HEK293 (cell line): ENCODE data around the gene CALML3.

Experiments
- CTCF ChIA-PET: fragments of 350-600 bp; formaldehyde crosslinking; extraction: SDS; loops from one replicate; lab custom pipeline; 2021; ENCODE audit warnings: antibody characterized with exemption; lab: Yijun Ruan, JAX
- POLR2A ChIA-PET: fragments of 300-600 bp; formaldehyde crosslinking; extraction: SDS; loops from one replicate; lab custom pipeline; 2020; ENCODE audit warnings: antibody characterized with exemption, inconsistent platforms; lab: Yijun Ruan, JAX
- H3K27ac ChIP-seq: fragments of 200-500 bp; sonication (Bioruptor generic); 2 replicates; pipeline ENCODE4 v1.5.1; 2014; ENCODE audit warnings: low read depth, low read length, control low read depth, inconsistent platforms; ENCODE audit errors: extremely low read depth
- H3K36me3 ChIP-seq, 2 experiments: fragments of 200-500 bp in 1 of 2; sonication (Bioruptor generic) in 1 of 2; 1 replicate in 1 of 2; 2 replicates in 1 of 2; pipeline ENCODE4 v1.5.1; 2014 to 2017; ENCODE audit warnings: inconsistent platforms in 2 of 2, low read length in 2 of 2; ENCODE audit not compliant: control insufficient read depth in 2 of 2, insufficient read depth in 1 of 2
- H3K4me1 ChIP-seq: fragments of 200-500 bp; sonication (Bioruptor generic); 2 replicates; pipeline ENCODE4 v1.5.1; 2014; ENCODE audit warnings: mild to moderate bottlenecking, low read length, inconsistent platforms; ENCODE audit not compliant: control insufficient read depth, insufficient read depth
- H3K4me3 ChIP-seq: 2 replicates; pipeline ENCODE4 v1.5.1; 2011; ENCODE audit warnings: low read depth, mild to moderate bottlenecking, control low read depth, low read length, moderate library complexity
- H3K9me3 ChIP-seq: fragments of 200-500 bp; sonication (Bioruptor generic); 2 replicates; pipeline ENCODE4 v1.5.1; 2014; ENCODE audit warnings: low read depth, low read length, inconsistent platforms; ENCODE audit not compliant: control insufficient read depth, insufficient read depth
- GFI1B ChIP-seq: fragments of 450-650 bp; formaldehyde crosslinking; IDR thresholded peaks from 2 replicates; pipeline ENCODE4 v1.5.1; 2016; ENCODE audit warnings: missing biosample characterization, missing genetic modification characterization
- GLIS2 ChIP-seq: fragments of 450-650 bp; formaldehyde crosslinking; IDR thresholded peaks from 2 replicates; pipeline ENCODE4 v1.5.1; 2016; ENCODE audit warnings: missing biosample characterization, missing genetic modification characterization
- KLF10 ChIP-seq: fragments of 450-650 bp; IDR thresholded peaks from 2 replicates; pipeline ENCODE4 v1.5.1; 2018; ENCODE audit warnings: missing biosample characterization, mild to moderate bottlenecking, missing genetic modification characterization
- KLF8 ChIP-seq: fragments of 450-650 bp; formaldehyde crosslinking; IDR thresholded peaks from 2 replicates; pipeline ENCODE4 v1.5.1; 2016; ENCODE audit warnings: missing biosample characterization, missing genetic modification characterization
- PBX3 ChIP-seq: sonication (generic); formaldehyde crosslinking; IDR thresholded peaks from 2 replicates; pipeline ENCODE4 v1.8.1; 2022; ENCODE audit warnings: mild to moderate bottlenecking, moderate library complexity, missing genetic modification reagents
- RBAK ChIP-seq: fragments of 450-650 bp; formaldehyde crosslinking; IDR thresholded peaks from 2 replicates; pipeline ENCODE4 v1.5.1; 2016; ENCODE audit warnings: missing biosample characterization, missing genetic modification characterization
- ZEB2 ChIP-seq: fragments of 450-650 bp; formaldehyde crosslinking; IDR thresholded peaks from 2 replicates; pipeline ENCODE4 v1.5.1; 2016; ENCODE audit warnings: missing biosample characterization, missing genetic modification characterization
- ZFP3 ChIP-seq: fragments of 450-650 bp; formaldehyde crosslinking; IDR thresholded peaks from 2 replicates; pipeline ENCODE4 v1.5.1; 2016; ENCODE audit warnings: low read depth, missing biosample characterization, missing genetic modification characterization
- ZNF132 ChIP-seq: fragments of 450-650 bp; formaldehyde crosslinking; IDR thresholded peaks from 2 replicates; pipeline ENCODE4 v1.5.1; 2017; ENCODE audit warnings: missing biosample characterization, missing genetic modification characterization, borderline replicate concordance
- ZNF148 ChIP-seq: fragments of 450-650 bp; formaldehyde crosslinking; IDR thresholded peaks from 2 replicates; pipeline ENCODE4 v1.5.0; 2017; ENCODE audit warnings: missing biosample characterization, missing genetic modification characterization, borderline replicate concordance
- ZNF184 ChIP-seq: fragments of 450-650 bp; IDR thresholded peaks from 2 replicates; pipeline ENCODE4 v1.5.1; 2018; ENCODE audit warnings: missing biosample characterization, mild to moderate bottlenecking, missing genetic modification characterization
- ZNF248 ChIP-seq: fragments of 450-650 bp; formaldehyde crosslinking; IDR thresholded peaks from 2 replicates; pipeline ENCODE4 v1.5.1; 2017; ENCODE audit warnings: missing biosample characterization, missing genetic modification characterization
- ZNF274 ChIP-seq, 2 experiments: fragments of 200-500 bp in 1 of 2; fragments of 450-650 bp in 1 of 2; sonication (Bioruptor generic) in 1 of 2; formaldehyde crosslinking in 1 of 2; IDR thresholded peaks; 2 replicates each; pipeline versions ENCODE4 v1.5.1 to v1.6.1; 2014 to 2016; ENCODE audit warnings: borderline replicate concordance in 1 of 2, inconsistent platforms in 1 of 2, low read length in 1 of 2, missing biosample characterization in 1 of 2, missing genetic modification characterization in 1 of 2
- ZNF280D ChIP-seq: fragments of 450-650 bp; formaldehyde crosslinking; IDR thresholded peaks from 2 replicates; pipeline ENCODE4 v1.5.1; 2016; ENCODE audit warnings: missing biosample characterization, missing genetic modification characterization
- ZNF341 ChIP-seq: fragments of 450-650 bp; formaldehyde crosslinking; IDR thresholded peaks from 2 replicates; pipeline ENCODE4; 2016; ENCODE audit warnings: low read depth, missing biosample characterization, missing genetic modification characterization
- ZNF513 ChIP-seq: fragments of 450-650 bp; IDR thresholded peaks from 2 replicates; pipeline ENCODE4 v1.5.1; 2018; ENCODE audit warnings: missing biosample characterization, missing genetic modification characterization
- ZNF529 ChIP-seq: fragments of 450-650 bp; formaldehyde crosslinking; IDR thresholded peaks from 2 replicates; pipeline ENCODE4 v1.5.1; 2017; ENCODE audit warnings: missing genetic modification characterization, missing biosample characterization; ENCODE audit not compliant: insufficient replicate concordance
- ZNF580 ChIP-seq: fragments of 450-650 bp; formaldehyde crosslinking; IDR thresholded peaks from 2 replicates; pipeline ENCODE4 v1.5.1; 2016; ENCODE audit warnings: missing biosample characterization, missing genetic modification characterization
- ZNF585B ChIP-seq: fragments of 450-650 bp; formaldehyde crosslinking; IDR thresholded peaks from 2 replicates; pipeline ENCODE4 v1.5.1; 2016; ENCODE audit warnings: missing biosample characterization, missing genetic modification characterization
- ZNF701 ChIP-seq: fragments of 450-650 bp; formaldehyde crosslinking; IDR thresholded peaks from 2 replicates; pipeline ENCODE4 v1.5.1; 2016; ENCODE audit warnings: missing biosample characterization, missing genetic modification characterization

CALML3 gene

GRCh38 chr10:5485290-5485689 is 39.5 kb upstream of the CALML3 start:
- Histone ChIP-seq H3K4me1 (no peaks in the 10 kb centered on the region), H3K36me3 (no peaks in the 10 kb centered on the region), H3K9me3 (no peaks in the 10 kb centered on the region), H3K27ac (no peak overlapping the region), H3K4me3 (no peak overlapping the region)
- POLR2A ChIA-PET, result no interaction called here
- CTCF ChIA-PET, result interaction anchor here (1.1 to 2.0 kb wide), 2 partner anchors 10 to 138 kb away, joined by 3 to 7 read pairs; no protein-coding TSS in a partner anchor
- no peak for TF ChIP-seq ZNF580 (tag by site-specific recombination)

GRCh38 chr10:5485948-5486852 is 38.6 kb upstream of the CALML3 start:
- H3K4me1 ChIP-seq, result no peaks in the 10 kb centered on the region
- POLR2A ChIA-PET, result no interaction called here
- CTCF ChIA-PET, result interaction anchor here (2.0 kb wide), 1 partner anchor 137 kb away, joined by 7 read pairs; no protein-coding TSS in a partner anchor
- no peaks in the 10 kb centered on the region for H3K36me3 ChIP-seq
- H3K27ac ChIP-seq, result no peak overlapping the region
- no peaks in the 10 kb centered on the region for H3K9me3 ChIP-seq
- TF ChIP-seq ZNF529 (tag by site-specific recombination) (no peak), ZEB2 (no peak), ZNF341 (no peak), ZNF701 (no peak), ZNF132 (tag by site-specific recombination) (no peak), ZNF248 (tag by site-specific recombination) (no peak), ZNF513 (tag by site-specific recombination) (no peak), ZNF274 (IDR thresholded peaks at IDR 0.05; ENCODE audit: low read length) (no peak), ZNF274 (tag by site-specific recombination; IDR thresholded peaks at IDR 0.05; ENCODE audit: borderline replicate concordance) (no peak), PBX3 (no peak)
- H3K4me3 ChIP-seq, result no peak overlapping the region

GRCh38 chr10:5486853-5487235 is 37.9 kb upstream of the CALML3 start:
- H3K36me3 ChIP-seq, result no peaks in the 10 kb centered on the region
- H3K4me3 ChIP-seq, result no peak overlapping the region
- no peaks in the 10 kb centered on the region for H3K4me1 ChIP-seq
- H3K9me3 ChIP-seq, result no peaks in the 10 kb centered on the region
- H3K27ac ChIP-seq, result no peak overlapping the region
- ChIA-PET CTCF (interaction anchor here (2.0 kb wide), 1 partner anchor 136 kb away, joined by 7 read pairs; no protein-coding TSS in a partner anchor), POLR2A (no interaction called here)
- TF ChIP-seq KLF10 (tag by site-specific recombination) (no peak), ZNF148 (no peak), ZNF280D (tag by site-specific recombination) (no peak), ZNF184 (tag by site-specific recombination) (no peak), ZNF274 (IDR thresholded peaks at IDR 0.05; ENCODE audit: low read length) (no peak), ZNF274 (tag by site-specific recombination; IDR thresholded peaks at IDR 0.05; ENCODE audit: borderline replicate concordance) (no peak), ZNF585B (tag by site-specific recombination) (no peak), ZEB2 (no peak), GLIS2 (tag by site-specific recombination) (no peak), GFI1B (tag by site-specific recombination) (no peak), RBAK (no peak), KLF8 (no peak), ZFP3 (tag by site-specific recombination) (no peak)
